HCT116 (cell line): ENCODE measurements around the gene SLC44A1. TPM values are rescaled to one million over a fixed set of nuclear protein-coding genes. Genes with fewer than 3 reads are reported as not detected.

ENCODE experiments used
- ATAC-seq: fragments of 200-7000 bp; cut with Tn5 transposase; 2 replicates; pipeline ENCODE4 v1.9.1; 2020; ENCODE audit warnings: mild to moderate bottlenecking, moderate library complexity
- BruUV-seq: library from RNA; stranded (reverse); fragments of 400-500 nt; replicated peaks from 2 replicates; lab custom pipeline; 2021; lab: Mats Ljungman, UMichigan
- CTCF ChIA-PET: fragments of 300-600 bp; sonication (Branson Sonifier 250); formaldehyde crosslinking; loops from one replicate; lab custom pipeline; 2021; ENCODE audit warnings: antibody characterized with exemption; lab: Charles Lee
- POLR2A ChIA-PET: fragments of 300-600, 350-600 bp; sonication (Branson Sonifier 250); formaldehyde crosslinking; loops from one replicate; lab custom pipeline; 2021; ENCODE audit warnings: antibody characterized with exemption; lab: Charles Lee
- RAD21 ChIA-PET, 2 experiments: fragments of 300-600 bp; sonication (Branson Sonifier 250); formaldehyde crosslinking; loops; one replicate each; lab custom pipeline; 2023; ENCODE audit warnings: low total read pairs in 2 of 2; ENCODE audit not compliant: uncharacterized antibody in 2 of 2, unreplicated experiment in 2 of 2, low non-redundant PET in 1 of 2; lab: Charles Lee
- DNase-seq: peaks from one replicate; pipeline ENCODE4 v3.0.0-alpha.2; 2010; ENCODE audit warnings: low read depth, low spot score
- H2AFZ ChIP-seq: fragments of 200-600 bp; shearing (Covaris generic), sonication (generic); 2 replicates; pipeline ENCODE4 v1.6.1; 2017; ENCODE audit warnings: low read depth, mixed run types, mixed read lengths, antibody characterized with exemption, low read length; ENCODE audit not compliant: poor library complexity, severe bottlenecking
- H3K27ac ChIP-seq: 2 replicates; pipeline ENCODE4 v1.5.1; 2012; ENCODE audit warnings: low read depth, low read length
- H3K27me3 ChIP-seq: fragments of 200-600 bp; sonication (generic); 2 replicates; pipeline ENCODE4 v1.6.1; 2016; ENCODE audit warnings: mixed run types, low read length, mixed read lengths; ENCODE audit not compliant: insufficient read depth
- H3K36me3 ChIP-seq, 2 experiments: fragments of 200-500 bp in 1 of 2; fragments of 200-600 bp in 1 of 2; sonication (Bioruptor generic) in 1 of 2; sonication (generic) in 1 of 2; 2 replicates each; pipeline versions ENCODE4 v1.5.1 to v1.6.1; 2014 to 2016; ENCODE audit warnings: low read length in 2 of 2, inconsistent platforms in 1 of 2, mixed read lengths in 1 of 2, mixed run types in 1 of 2; ENCODE audit not compliant: insufficient read depth in 2 of 2, control insufficient read depth in 1 of 2
- H3K4me1 ChIP-seq, 2 experiments: fragments of 200-600 bp in 1 of 2; sonication (generic) in 1 of 2; 2 replicates each; pipeline versions ENCODE4 v1.5.1 to v1.6.1; 2012 to 2017; ENCODE audit warnings: low read length in 2 of 2, inconsistent platforms in 1 of 2, mild to moderate bottlenecking in 1 of 2, mixed read lengths in 1 of 2, mixed run types in 1 of 2, moderate library complexity in 1 of 2; ENCODE audit not compliant: insufficient read depth in 2 of 2, control insufficient read depth in 1 of 2
- H3K4me2 ChIP-seq: fragments of 200-600 bp; sonication (generic); 2 replicates; pipeline ENCODE4 v1.6.1; 2017; ENCODE audit warnings: mixed run types, low read length, mixed read lengths
- H3K4me3 ChIP-seq, 2 experiments: fragments of 200-600 bp in 1 of 2; sonication (generic) in 1 of 2; replicated peaks in 1 of 2; 2 replicates each; pipeline ENCODE4 v1.5.1; 2011 to 2016; ENCODE audit warnings: low read length in 2 of 2, control low read depth in 1 of 2, low read depth in 1 of 2, mild to moderate bottlenecking in 1 of 2, mixed read lengths in 1 of 2, mixed run types in 1 of 2
- H3K79me2 ChIP-seq: fragments of 200-600 bp; sonication (generic); 2 replicates; pipeline ENCODE4 v1.6.1; 2017; ENCODE audit warnings: mild to moderate bottlenecking, mixed run types, low read length, moderate library complexity, mixed read lengths; ENCODE audit not compliant: insufficient read depth
- H3K9ac ChIP-seq: fragments of 200-600 bp; sonication (generic); 2 replicates; pipeline ENCODE4 v1.6.1; 2016; ENCODE audit warnings: low read length, mixed read lengths
- H3K9me2 ChIP-seq: fragments of 200-600 bp; sonication (generic), shearing (Covaris generic); 2 replicates; pipeline ENCODE4 v1.6.1; 2017; ENCODE audit warnings: mixed run types, mild to moderate bottlenecking, moderate library complexity; ENCODE audit not compliant: insufficient read depth
- H3K9me3 ChIP-seq, 2 experiments: fragments of 200-500 bp in 1 of 2; fragments of 200-600 bp in 1 of 2; sonication (Bioruptor generic) in 1 of 2; sonication (generic) in 1 of 2; 2 replicates each; pipeline ENCODE4 v1.6.1; 2014 to 2017; ENCODE audit warnings: low read length in 2 of 2, mixed read lengths in 2 of 2, inconsistent platforms in 1 of 2, low read depth in 1 of 2, mild to moderate bottlenecking in 1 of 2, mixed run types in 1 of 2, moderate library complexity in 1 of 2; ENCODE audit not compliant: control insufficient read depth in 1 of 2, insufficient read depth in 1 of 2
- H4K20me1 ChIP-seq: fragments of 200-600 bp; sonication (generic), shearing (Covaris generic); 2 replicates; pipeline ENCODE4 v1.6.1; 2017; ENCODE audit warnings: mixed run types, mild to moderate bottlenecking, moderate library complexity; ENCODE audit not compliant: insufficient read depth
- CEBPB ChIP-seq: IDR thresholded peaks from 2 replicates; pipeline ENCODE4 v1.6.1; 2012; ENCODE audit warnings: low read depth
- EGR1 ChIP-seq: IDR thresholded peaks from 2 replicates; pipeline ENCODE4 v1.6.1; 2012; ENCODE audit warnings: low read depth
- ELF1 ChIP-seq: IDR thresholded peaks from 2 replicates; pipeline ENCODE4 v1.6.1; 2012; ENCODE audit warnings: low read depth, borderline replicate concordance
- EZH2 ChIP-seq: fragments of 200-600 bp; sonication (generic); IDR thresholded peaks from 2 replicates; pipeline ENCODE4 v1.6.1; 2017; ENCODE audit warnings: antibody characterized with exemption, mixed run types
- EZH2phosphoT487 ChIP-seq: fragments of 200-600 bp; IDR thresholded peaks from 2 replicates; pipeline ENCODE4 v1.6.1; 2018; ENCODE audit warnings: antibody characterized with exemption, borderline replicate concordance
- FOSL1 ChIP-seq: IDR thresholded peaks from 2 replicates; pipeline ENCODE4 v1.6.1; 2012; ENCODE audit warnings: low read depth
- RAD21 ChIP-seq: IDR thresholded peaks from 2 replicates; pipeline ENCODE4 v1.6.1; 2012; ENCODE audit warnings: low read depth, mild to moderate bottlenecking
- REST ChIP-seq: IDR thresholded peaks from 2 replicates; pipeline ENCODE4 v1.6.1; 2012; ENCODE audit warnings: low read depth
- SIN3A ChIP-seq: IDR thresholded peaks from 2 replicates; pipeline ENCODE4 v1.6.1; 2012; ENCODE audit warnings: low read depth
- SP1 ChIP-seq: IDR thresholded peaks from 2 replicates; pipeline ENCODE4 v1.6.1; 2012; ENCODE audit warnings: low read depth
- TCF7L2 ChIP-seq: IDR thresholded peaks from 2 replicates; pipeline ENCODE4 v1.7.0; 2011; ENCODE audit warnings: borderline replicate concordance, inconsistent platforms; ENCODE audit not compliant: insufficient read depth, insufficient read length; ENCODE audit errors: extremely low read depth
- ZFX ChIP-seq: fragments of 450-650 bp; IDR thresholded peaks from 2 replicates; pipeline ENCODE4 v1.6.1; 2017
- ZNF274 ChIP-seq: fragments of 200-500 bp; sonication (Bioruptor generic); IDR thresholded peaks from 2 replicates; pipeline ENCODE4 v1.6.1; 2014; ENCODE audit warnings: mild to moderate bottlenecking, low read depth, low read length, inconsistent platforms
- intact Hi-C: fragments of 100-400 bp; cut with micrococcal nuclease; formaldehyde crosslinking; loops from 2 replicates; pipeline ENCODE4 v1.10.0; 2022
- total RNA-seq: library from RNA; stranded (reverse); gene quantifications from one replicate; pipeline ENCODE4 v1.2.1, GENCODE V29; 2021; ENCODE audit not compliant: unreplicated experiment
- TF ChIP-seq, protein P1 (sequence below), 3 experiments: fragments of 200-600 bp in 1 of 3; sonication (generic) in 1 of 3; IDR thresholded peaks in 2 of 3; conservative IDR thresholded peaks in 1 of 3; 2 replicates each; pipeline ENCODE4 v1.5.1; 2012 to 2017; ENCODE audit warnings: low read depth in 2 of 3, low read length in 2 of 3, antibody characterized with exemption in 1 of 3, borderline replicate concordance in 1 of 3, control low read depth in 1 of 3, mild to moderate bottlenecking in 1 of 3, mixed read lengths in 1 of 3, mixed run types in 1 of 3, moderate library complexity in 1 of 3; ENCODE audit not compliant: insufficient read depth in 1 of 3
- TF ChIP-seq, protein P2 (sequence below): IDR thresholded peaks from 2 replicates; pipeline ENCODE4 v1.6.1; 2012

Gene SLC44A1
- total RNA-seq, 1 experiment from 2014 or later, result 44.1 TPM

DNA sequence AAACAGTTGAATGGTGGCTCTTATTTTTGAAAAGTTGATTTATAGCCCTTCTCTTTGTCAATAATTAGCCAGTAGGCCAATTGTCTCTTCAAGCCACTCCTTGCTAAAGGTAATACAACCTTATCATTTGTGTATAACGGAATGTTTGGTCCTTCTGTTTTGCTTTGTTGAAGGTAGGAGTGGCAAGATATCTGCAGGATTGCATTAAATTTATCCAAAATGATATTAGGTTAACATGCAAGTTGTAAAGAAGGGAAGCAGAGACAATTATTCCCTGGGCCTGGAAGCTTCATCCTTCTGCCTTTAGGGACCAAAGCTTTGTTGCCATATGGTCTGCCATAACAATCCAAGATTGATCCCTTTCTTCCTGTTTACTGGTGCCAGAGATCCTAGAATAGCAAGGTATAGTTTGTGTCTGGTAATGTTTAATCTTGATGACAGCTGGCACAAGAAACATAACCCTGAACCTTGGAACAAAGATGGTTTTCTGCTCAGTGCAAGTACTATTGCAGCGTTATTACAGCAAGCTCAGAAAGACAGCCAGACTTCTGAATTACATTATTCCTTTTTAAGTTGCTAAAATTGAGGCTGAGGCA, 187.9 kb downstream of the SLC44A1 start:
- ATAC-seq, result no peak
- H3K27me3 ChIP-seq, result no peaks in the 10 kb centered on the region
- BruUV-seq, result no TSS peak
- H3K4me1 ChIP-seq, result no peaks in the 10 kb centered on the region
- POLR2A ChIA-PET, result no interaction called here
- TF ChIP-seq EZH2phosphoT487 (no peak), ZFX (no peak), SP1 (no peak), FOSL1 (no peak), REST (no peak), RAD21 (no peak), EZH2 (no peak), ELF1 (no peak), SIN3A (no peak), EGR1 (no peak), ZNF274 (no peak), CEBPB (no peak), TCF7L2 (no peak)
- TF ChIP-seq, protein P1, sequence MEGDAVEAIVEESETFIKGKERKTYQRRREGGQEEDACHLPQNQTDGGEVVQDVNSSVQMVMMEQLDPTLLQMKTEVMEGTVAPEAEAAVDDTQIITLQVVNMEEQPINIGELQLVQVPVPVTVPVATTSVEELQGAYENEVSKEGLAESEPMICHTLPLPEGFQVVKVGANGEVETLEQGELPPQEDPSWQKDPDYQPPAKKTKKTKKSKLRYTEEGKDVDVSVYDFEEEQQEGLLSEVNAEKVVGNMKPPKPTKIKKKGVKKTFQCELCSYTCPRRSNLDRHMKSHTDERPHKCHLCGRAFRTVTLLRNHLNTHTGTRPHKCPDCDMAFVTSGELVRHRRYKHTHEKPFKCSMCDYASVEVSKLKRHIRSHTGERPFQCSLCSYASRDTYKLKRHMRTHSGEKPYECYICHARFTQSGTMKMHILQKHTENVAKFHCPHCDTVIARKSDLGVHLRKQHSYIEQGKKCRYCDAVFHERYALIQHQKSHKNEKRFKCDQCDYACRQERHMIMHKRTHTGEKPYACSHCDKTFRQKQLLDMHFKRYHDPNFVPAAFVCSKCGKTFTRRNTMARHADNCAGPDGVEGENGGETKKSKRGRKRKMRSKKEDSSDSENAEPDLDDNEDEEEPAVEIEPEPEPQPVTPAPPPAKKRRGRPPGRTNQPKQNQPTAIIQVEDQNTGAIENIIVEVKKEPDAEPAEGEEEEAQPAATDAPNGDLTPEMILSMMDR (IDR thresholded peaks at IDR 0.05 in 2 of 3, conservative IDR thresholded peaks at IDR 0.05 in 1 of 3; ENCODE audit: borderline replicate concordance in 1 of 3, insufficient read depth in 1 of 3, low read depth in 2 of 3, low read length in 2 of 3), result no peak
- TF ChIP-seq, protein P2, sequence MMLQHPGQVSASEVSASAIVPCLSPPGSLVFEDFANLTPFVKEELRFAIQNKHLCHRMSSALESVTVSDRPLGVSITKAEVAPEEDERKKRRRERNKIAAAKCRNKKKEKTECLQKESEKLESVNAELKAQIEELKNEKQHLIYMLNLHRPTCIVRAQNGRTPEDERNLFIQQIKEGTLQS, result no peak
- TF ChIP-seq, all 23 proteins: peak for 0
- RAD21 ChIA-PET, result no interaction called here
- Histone ChIP-seq H3K27ac (no peak overlapping the region), H3K9ac (no peak overlapping the region), H3K4me3 (no peak overlapping the region), H2AFZ (no peak overlapping the region), H3K79me2 (no peaks in the 10 kb centered on the region), H3K9me2 (no peaks in the 10 kb centered on the region), H3K4me2 (no peak overlapping the region), H3K9me3 (no peaks in the 10 kb centered on the region), H4K20me1 (no peaks in the 10 kb centered on the region), H3K36me3 (no peaks in the 10 kb centered on the region)
- no peak for DNase-seq
- intact Hi-C loops, result no loop called here
- CTCF ChIA-PET, result no interaction called here
